ENCODE results near the gene SEMA3B. TPM values are rescaled to one million over a fixed set of nuclear protein-coding genes. Genes with fewer than 3 reads are reported as not detected.

Gene SEMA3B
- total and polyA plus RNA-seq, 8 donors = 40.1 to 310 (median 103) TPM

GRCh38 chr3:50249457-50249856 is 19.5 kb upstream of the SEMA3B start:
- Histone ChIP-seq H3K4me3 (no peak overlapping the region), H3K4me1 (peaks cover 63 to 97% (median 81%) of the 10 kb centered on the region in 4 donors), H3K27me3 (no peaks in the 10 kb centered on the region), H3K36me3 (peaks cover 26 to 41% (median 30%) of the 10 kb centered on the region in 4 donors), H3K9me3 (no peaks in the 10 kb centered on the region), H3K27ac (peak overlapping the region; percentile 66 to 97 (median 90))
- TF ChIP-seq EP300 (IDR thresholded peaks at IDR 0.05) (no peak), POLR2A (IDR thresholded peaks at IDR 0.05) (no peak), CTCF (IDR thresholded peaks at IDR 0.05) (no peak), POLR2AphosphoS5 (IDR thresholded peaks at IDR 0.05) (no peak)
- WGBS, 5 donors = 87 to 94% (median 90%) methylated on average over 5 of the region's 5 CpGs
- no peak for DNase-seq
- intact Hi-C loops (cut with DNase I; ENCODE audit: low total_unique reads) = no loop called here

- DNase-seq = no peak
- no peaks in the 10 kb centered on the region for H3K27me3 ChIP-seq
- H3K36me3 ChIP-seq = peaks cover 34 to 52% (median 41%) of the 10 kb centered on the region in 4 donors
- WGBS, 5 donors = 88 to 94% (median 89%) methylated on average over 4 of the region's 4 CpGs
- H3K4me3 ChIP-seq = no peak overlapping the region
- TF ChIP-seq EP300 (IDR thresholded peaks at IDR 0.05) (no peak), POLR2A (IDR thresholded peaks at IDR 0.05) (no peak), CTCF (IDR thresholded peaks at IDR 0.05) (no peak), POLR2AphosphoS5 (IDR thresholded peaks at IDR 0.05) (no peak)
- peak overlapping the region in 4 of 5 donors; percentile 84 to 97 (median 92) for H3K27ac ChIP-seq
- H3K9me3 ChIP-seq = no peaks in the 10 kb centered on the region
- H3K4me1 ChIP-seq = peaks cover 54 to 97% (median 76%) of the 10 kb centered on the region in 4 donors
- intact Hi-C loops (cut with DNase I; ENCODE audit: low total_unique reads) = no loop called here
Observed at GRCh38 chr3:50250514-50250913, 18.4 kb upstream of the SEMA3B start.

- TF ChIP-seq EP300 (IDR thresholded peaks at IDR 0.05) (no peak), CTCF (IDR thresholded peaks at IDR 0.05) (no peak), POLR2AphosphoS5 (IDR thresholded peaks at IDR 0.05) (peak in 1 of 3 donors; percentile 46), POLR2A (IDR thresholded peaks at IDR 0.05) (no peak)
- 42 to 54% (median 47%) methylated on average over 8 of the region's 8 CpGs for WGBS, 5 donors
- Histone ChIP-seq H3K27ac (peak overlapping the region; percentile 62 to 97 (median 90)), H3K27me3 (no peaks in the 10 kb centered on the region), H3K4me3 (no peak overlapping the region), H3K4me1 (peaks cover 47 to 93% (median 69%) of the 10 kb centered on the region in 4 donors), H3K36me3 (peaks cover 39 to 59% (median 47%) of the 10 kb centered on the region in 4 donors), H3K9me3 (no peaks in the 10 kb centered on the region)
- DNase-seq = peak; percentile 67 to 83
- intact Hi-C loops (cut with DNase I; ENCODE audit: low total_unique reads) = no loop called here
Observed at GRCh38 chr3:50251220-50251619, 17.7 kb upstream of the SEMA3B start.

DNA sequence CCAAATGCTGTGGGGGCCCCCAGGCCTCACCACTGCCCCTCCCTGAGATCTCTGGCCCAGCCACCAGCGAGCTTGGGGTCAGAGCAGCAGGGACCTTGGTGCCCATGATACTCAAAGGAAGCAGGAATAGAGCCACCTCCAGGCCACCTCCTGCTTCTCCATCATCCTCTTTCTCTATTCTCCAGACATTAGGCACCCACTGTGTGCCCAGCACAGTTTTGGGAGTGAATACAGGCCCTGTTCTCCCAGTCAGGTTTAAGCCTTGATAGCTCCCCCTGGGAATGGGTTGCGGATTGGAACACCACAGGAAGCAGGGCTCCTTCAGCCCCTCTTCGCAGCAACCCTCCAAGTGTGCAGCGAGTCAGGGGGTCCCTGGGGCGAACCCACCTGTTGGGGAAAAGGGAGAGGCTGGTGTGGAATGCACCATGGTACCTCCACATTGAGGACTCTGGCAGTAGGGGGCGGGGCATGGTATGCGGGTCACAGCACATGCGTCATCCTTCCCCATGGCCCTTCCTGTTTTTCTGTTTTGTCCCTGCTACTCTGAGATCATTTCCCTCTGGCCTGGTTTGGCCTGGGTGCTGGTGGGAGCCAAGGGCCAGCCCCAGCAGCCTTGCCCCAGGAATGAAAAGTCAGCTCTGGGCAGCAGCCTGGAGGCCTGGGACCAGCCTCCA is 14.2 kb upstream of the SEMA3B start:
- H3K4me1 ChIP-seq = peaks cover 18 to 82% (median 42%) of the 10 kb centered on the region in 4 donors
- no peaks in the 10 kb centered on the region for H3K27me3 ChIP-seq
- peak; percentile 64 to 70 for DNase-seq
- no peaks in the 10 kb centered on the region for H3K9me3 ChIP-seq
- H3K36me3 ChIP-seq = peaks cover 61 to 84% (median 74%) of the 10 kb centered on the region in 4 donors
- peak overlapping the region; percentile 36 to 98 (median 71) for H3K27ac ChIP-seq
- TF ChIP-seq EP300 (IDR thresholded peaks at IDR 0.05) (no peak), CTCF (IDR thresholded peaks at IDR 0.05) (no peak), POLR2A (IDR thresholded peaks at IDR 0.05) (no peak), POLR2AphosphoS5 (IDR thresholded peaks at IDR 0.05) (peak in 2 of 3 donors; percentile 3 to 33)
- 71 to 86% (median 77%) methylated on average over 7 to 8 of the region's 8 CpGs for WGBS, 5 donors
- intact Hi-C loops (cut with DNase I; ENCODE audit: low total_unique reads) = no loop called here
- H3K4me3 ChIP-seq = no peak overlapping the region
